NCI-H345 treated with DMSO at 0.1 percent for 48 hours (cell line): ENCODE results near the gene DDX17.

Source experiments
- DNase-seq: peaks from one replicate; lab custom pipeline; 2025; ENCODE audit not compliant: unreplicated experiment; lab: John Stamatoyannopoulos, UW

Gene DDX17

DNA sequence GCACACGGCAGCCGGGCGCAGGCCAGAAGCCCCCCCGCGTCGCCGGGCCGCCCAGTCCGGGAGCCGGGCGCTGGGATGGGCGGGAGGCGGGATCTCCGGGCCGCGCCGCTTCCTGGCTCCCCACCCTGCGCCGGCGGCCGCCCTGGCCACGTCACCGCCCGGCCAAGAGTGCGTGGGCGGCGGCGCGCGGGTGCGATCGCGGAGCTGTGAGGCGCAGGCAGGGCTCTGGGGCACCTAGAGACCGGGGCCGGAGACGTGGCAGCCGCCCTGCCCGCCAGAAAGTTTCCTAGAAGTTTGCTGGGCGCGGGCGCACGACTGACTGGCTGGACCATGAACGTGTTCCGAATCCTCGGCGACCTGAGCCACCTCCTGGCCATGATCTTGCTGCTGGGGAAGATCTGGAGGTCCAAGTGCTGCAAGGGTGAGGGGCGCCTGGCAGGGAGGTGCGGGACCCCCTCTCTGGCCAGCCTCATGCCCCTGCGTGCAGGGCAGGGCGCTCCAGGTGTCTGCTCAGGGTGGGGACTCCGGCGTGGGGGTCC is 38.1 kb downstream of the DDX17 start, which contains the start of gene KDELR3:
Gene KDELR3, plus strand, starts transcription at position 193 of the 539 bp plus-strand sequence. Its CDS starts 138 bp downstream, at position 331.
- DNase-seq, result no peak

- DNase-seq, result no peak
Measured at GRCh38 chr22:38467438-38467903, 38.6 kb downstream of the DDX17 start.

- DNase-seq, result no peak
Measured at GRCh38 chr22:38465673-38466490, 40.2 kb downstream of the DDX17 start.

- DNase-seq, result no peak
Measured at GRCh38 chr22:38464992-38465672, 41.0 kb downstream of the DDX17 start.

- no peak for DNase-seq
Measured at GRCh38 chr22:38462960-38463784, 42.9 kb downstream of the DDX17 start.

DNA sequence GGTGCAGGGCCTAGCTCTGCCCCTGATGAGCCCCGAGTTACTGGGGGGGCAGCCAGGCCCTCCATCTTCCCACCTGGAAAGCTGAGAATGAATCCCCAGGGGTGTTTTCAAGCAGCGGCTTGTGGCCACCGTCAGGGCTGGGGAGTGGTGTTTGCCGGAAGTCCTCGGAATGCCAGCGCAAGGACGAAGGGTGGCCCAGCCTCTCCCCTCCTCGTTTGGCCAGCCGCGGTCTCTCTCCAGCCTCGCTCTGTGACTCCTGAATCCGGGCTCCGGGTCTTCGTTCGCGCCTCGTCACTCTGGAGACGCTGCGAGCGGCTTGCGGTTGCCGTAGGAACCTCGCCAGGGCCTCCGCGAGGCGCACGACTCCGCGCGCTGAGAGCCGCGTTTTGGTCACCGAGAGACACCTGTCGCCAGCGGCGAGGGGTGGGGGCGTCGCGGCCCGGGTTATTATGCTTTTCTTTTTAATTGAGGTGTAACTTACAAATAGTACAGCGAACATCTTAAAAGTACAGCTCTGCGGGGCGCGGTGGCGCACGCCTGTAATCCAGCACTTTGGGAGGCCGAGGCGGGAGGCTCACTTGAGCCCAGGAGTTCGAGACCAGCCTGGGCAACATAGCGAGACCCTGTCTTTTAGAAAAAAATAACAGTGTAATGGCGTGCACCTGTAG is 44.6 kb downstream of the DDX17 start:
- peak; percentile 62 for DNase-seq

- DNase-seq, result no peak
Measured at GRCh38 chr22:38461057-38461413, 45.1 kb downstream of the DDX17 start.

DNA sequence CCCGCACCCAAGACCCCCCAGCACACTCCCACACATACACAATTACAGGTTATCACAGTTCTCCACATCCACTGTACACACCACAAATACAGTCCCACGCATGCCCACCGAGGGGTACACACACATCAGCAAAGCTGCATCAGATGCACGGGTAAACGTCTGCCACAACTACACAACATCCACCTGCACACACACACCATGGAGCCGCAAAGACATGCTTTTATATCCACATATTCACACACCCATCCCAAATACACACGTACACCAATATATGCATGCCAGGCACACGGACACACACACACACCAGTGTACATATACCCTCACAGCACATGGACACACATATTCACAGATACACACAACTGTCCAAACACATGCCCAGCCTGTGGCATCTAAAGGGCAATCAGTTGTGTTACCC is 45.7 kb downstream of the DDX17 start:
- DNase-seq, result no peak

- no peak for DNase-seq
Measured at GRCh38 chr22:38456841-38457699, 49.0 kb downstream of the DDX17 start.

DNA sequence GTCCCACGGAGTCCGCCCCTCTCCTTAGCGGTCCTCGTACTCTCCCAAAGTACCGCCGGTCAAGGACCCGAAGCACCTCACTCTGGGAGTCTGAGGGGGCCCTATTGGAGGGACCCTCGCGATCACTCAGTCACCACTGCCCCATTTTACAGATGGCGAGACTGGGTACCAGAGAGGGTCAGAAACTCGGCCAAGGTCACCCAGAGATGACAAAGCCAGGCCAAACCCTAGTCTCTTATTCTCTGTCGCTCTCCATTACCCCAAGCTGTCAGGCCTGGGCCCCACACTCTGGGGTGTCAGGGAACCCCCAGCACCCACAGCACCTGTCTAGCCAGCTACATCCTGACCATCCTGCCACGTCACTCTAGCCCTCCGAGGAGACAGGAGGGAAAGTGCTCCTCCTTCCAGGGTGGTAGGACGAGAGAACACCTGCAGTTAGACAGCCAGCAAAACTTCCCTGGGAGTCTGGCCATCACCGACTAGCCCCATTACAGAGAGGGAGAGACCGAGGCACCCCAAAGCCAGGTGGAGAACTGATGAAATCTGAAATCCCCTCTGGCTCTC is 49.8 kb downstream of the DDX17 start:
- DNase-seq, result no peak

- DNase-seq, result no peak
Measured at GRCh38 chr22:38455530-38456271, 50.4 kb downstream of the DDX17 start.

DNA sequence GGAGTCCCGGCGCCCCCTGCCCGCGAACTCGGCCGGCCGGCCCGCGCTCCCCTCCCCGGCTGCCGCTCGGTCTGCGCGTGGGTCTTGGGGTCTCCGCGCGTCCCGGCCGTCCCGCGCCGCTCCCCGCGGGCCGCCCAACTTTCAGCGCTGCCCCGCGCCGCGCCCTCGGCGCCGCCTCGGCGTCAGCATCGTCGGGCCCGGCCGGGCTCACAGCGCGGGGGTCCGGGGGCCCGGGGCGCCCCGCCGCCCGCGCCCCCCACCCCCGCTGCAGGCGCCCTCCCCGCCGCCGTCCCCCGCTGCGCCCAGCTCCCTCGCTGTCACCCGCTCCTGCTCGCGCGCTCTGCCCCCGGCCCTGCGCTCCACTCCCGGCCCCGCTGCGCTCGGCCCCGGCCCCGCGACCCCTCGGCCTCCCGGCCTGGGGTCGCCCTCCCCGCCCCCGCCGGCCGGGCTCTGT is 51.0 kb downstream of the DDX17 start, which contains the start of gene KCNJ4:
Gene KCNJ4, minus strand, starts transcription at position 124 of the 454 bp plus-strand sequence. CDS start 27,067 bp downstream, outside the sequence.
- DNase-seq, result no peak

DNA sequence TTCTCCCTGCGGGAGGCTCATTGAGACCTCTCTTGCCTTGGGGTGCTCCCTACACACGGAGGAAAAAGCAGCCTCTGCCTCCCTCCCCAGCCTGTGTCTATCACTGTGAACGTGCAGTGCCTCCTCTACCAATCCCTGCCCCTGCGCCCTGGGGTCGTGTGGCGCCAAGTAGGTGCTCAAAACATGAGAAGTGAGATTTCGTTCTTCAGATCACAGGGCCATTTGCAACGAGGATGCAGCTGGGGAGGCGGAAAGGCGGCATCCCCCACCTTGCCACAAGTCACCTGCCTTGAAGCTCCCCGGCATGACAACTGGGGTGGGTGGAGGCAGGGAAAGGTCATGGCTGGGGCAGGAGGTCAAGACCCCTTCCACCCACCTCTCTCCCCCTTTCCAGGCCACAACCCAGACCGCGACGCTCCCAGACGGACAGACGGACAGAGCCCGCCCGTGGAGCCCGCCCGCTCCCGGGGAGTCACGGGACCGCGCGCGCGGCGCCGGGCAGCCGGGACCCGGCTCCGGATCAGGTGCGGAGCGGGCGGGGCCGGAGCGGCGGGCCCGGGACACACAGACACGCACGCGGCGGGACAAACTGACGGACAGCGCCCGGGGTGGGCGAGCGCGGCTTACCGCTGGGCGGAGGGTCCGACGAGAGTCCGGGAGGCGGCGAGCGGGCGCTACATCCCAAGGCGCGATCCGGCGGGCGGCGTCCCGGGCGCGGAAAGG is 51.6 kb downstream of the DDX17 start:
- DNase-seq, result no peak

GRCh38 chr22:38453996-38454352 is 52.1 kb downstream of the DDX17 start:
- DNase-seq, result no peak

- DNase-seq, result no peak
Measured at GRCh38 chr22:38453066-38453672, 52.9 kb downstream of the DDX17 start.

- DNase-seq, result no peak
Measured at GRCh38 chr22:38452373-38453065, 53.6 kb downstream of the DDX17 start.

GRCh38 chr22:38451864-38452263 is 54.2 kb downstream of the DDX17 start:
- no peak for DNase-seq
